ENCODE measurements around the gene C19orf38.

Gene C19orf38

DNA sequence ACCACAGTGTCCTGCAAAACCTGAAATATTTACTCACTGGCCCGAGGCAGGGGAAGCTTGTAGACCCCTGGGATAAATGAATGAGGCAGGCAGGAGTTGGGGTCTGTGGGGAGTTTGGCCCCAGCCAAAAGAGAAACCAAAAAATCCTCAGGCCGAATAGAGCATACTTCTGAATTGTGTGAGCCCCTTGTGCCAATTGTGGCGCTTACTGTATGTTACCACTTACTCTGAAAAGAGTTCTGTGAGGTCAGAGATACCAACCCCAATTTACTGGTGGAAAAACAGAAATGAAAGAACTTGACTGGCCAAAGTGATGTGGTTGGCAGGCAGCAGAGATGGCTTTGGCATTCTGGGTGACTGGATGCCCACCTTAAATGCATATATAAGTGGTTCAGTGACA is 30.0 kb downstream of the C19orf38 start:
- DNase-seq, result no peak

DNA sequence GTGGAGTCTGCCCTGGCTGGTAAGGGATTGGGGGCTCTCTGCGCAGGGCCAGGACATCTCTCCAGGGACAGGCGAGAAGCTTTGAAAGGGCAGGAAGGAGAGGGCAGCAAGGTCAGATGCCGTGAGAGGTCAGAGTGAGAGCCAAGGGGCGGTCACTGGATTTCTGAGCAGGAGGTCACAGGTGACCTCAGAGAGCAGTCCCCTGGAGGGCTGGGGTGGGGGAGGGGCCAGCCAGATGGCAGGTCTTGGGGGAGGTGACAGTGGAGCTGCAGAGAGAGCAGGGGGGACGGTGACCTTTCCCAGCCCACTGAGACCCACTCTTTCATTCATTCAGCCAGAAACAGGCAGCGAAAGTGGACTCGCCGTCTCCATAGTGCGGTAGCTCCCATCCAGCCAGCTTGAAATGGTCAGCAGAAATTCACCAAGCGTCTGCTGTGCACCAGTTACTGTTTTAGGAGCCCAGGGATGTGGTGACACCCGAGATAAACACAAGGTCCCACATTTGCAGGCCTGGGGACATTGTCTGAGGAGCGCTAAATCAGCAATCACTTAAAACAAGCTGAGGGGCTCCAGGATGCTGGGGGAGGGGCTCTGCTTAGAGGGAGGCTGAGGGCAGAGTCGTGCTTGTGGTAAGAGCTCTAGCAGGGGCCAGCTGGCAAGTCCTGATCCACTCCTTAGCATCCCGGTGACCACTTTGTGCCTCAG is 33.3 kb downstream of the C19orf38 start:
- no peak for DNase-seq

DNA sequence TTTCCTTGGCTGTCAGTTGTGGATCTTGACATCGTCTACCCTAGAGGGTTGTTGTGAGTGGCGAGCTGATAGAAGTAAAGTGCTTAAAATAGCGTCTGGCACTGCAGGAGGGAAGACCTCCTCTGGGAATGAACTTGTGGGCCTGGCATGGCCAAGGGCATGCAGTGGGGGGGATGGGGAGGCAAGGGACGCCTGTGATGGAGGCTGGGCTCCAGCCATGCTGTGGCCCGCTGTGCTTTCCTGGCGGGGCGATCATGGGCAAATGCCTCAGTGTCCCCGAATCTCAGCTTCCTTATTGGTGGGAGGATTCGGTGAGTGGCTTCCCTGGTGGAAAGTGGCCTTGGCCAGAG is 33.9 kb downstream of the C19orf38 start:
- DNase-seq, result no peak

DNA sequence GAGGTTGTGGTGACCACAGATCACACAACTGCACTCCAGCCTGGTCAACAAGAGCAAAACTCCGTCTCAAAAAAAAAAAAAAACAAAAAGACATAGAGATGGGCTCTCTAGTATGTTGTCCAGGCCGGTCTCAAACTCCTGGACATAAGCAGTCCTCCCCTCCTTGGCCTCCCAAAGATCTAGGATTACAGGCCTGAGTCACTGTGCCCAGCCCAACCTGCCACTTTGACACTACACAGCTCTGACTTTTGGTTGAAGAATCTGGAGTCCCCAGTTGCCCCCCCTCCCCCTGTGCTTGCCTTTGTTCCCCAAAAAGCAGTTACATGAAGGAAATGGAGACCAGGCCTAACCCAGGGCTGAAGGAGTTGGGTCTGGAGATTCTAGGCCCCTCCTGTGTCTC is 36.1 kb downstream of the C19orf38 start:
- DNase-seq, result peak; percentile 52

DNA sequence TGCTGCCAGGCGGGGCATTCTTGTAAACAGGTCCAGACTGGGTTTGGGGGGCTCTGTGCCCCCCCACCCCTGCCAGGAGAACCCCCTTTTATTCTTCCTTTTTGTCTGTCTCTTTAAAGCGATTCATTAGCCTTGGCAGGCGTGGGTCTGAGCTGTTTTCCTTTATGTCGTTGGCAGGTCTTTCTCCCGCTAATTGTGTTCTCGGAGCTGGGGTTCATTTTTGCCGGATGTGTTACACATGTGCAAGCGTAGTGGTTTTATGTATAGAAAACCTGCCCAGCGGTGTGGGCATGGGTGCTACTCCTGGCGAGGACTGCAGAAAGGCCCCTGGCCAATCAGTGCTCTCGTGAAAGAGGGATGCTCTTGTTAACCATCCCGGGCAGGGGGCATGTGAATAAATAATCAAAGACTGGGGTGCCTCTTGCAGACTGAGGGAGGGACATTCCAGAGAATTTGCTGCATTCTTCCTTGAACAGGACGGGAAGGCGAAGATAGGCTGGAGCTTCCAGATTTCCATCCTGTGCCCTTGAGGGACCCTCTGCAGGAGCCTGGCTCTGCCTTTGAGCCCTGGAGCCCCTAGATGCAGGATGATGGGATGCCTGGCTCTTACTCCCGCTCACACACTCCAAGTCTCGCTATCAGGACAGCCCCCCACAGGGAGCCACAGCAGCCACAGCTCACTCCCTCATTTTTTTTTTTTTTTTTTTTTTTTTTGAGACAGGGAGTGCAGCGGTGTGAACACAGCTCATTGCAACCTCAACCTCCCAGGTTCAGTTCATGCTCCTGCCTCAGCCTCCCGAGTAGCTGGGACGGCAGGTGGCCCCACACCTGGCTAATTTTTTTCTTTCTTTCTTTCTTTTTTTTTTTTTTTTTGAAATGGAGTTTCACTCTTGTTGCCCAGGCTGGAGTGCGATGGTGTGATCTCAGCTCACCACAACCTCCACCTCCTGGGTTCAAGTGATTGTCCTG is 37.3 kb downstream of the C19orf38 start:
- peak; percentile 36 for DNase-seq

DNA sequence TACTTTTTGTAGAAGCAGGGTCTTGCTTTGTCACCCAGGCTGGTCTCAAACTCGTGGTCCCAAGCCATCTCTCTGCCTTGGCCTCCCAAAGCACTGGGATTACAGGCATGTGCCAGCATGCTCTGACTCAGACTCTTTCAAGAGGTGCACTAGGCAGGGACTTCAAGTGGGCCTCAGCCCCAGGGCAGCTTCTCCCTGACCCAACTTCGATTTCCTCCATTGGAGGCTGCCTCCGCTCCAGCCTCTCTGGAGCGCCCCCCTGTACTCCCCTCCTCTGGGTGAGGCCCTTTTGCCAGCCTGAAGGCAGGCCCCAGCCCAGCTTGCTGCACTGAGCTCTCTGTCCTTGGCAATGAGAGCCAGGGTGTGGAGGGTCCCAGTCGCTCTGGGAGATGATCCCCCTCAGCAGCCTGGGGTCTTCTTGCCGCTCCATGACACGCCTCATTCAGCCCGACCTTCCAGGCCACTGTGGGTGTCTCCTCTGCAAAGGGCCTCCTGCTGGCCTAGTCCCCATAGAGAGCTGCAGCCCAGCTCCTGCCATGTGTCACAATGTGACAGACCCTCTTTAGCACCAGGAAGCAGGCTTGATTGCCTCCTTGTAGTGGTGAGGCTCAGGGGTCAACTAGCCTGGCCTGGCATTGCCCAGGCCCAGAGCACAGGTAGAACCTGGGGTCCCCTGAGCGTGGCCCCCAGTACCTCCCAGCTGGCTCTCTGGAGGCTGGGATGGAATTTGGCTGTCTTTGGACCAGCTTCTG is 39.6 kb downstream of the C19orf38 start:
- no peak for DNase-seq

DNA sequence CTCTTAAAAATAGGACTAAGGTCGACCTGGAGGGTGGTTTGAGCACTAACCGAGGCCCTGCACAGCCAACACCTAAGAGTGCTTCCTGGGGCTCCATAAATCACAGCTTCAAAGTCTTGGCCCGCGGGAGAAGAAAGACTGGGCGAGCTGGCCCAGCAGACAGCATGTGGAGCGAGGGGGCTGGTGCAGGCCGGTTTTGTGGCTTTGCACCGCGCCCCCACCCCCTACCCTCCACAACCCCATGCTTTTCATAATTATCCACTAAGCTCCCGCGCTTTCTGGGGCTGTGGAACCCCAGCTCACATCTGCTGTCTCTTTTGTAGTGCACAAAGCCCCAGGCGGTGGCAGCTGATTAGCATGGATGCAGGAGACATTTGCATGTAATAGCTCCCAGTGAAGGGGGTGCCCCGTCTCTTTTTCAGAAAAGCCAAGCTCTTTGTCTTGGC is 40.2 kb downstream of the C19orf38 start:
- no peak for DNase-seq

DNA sequence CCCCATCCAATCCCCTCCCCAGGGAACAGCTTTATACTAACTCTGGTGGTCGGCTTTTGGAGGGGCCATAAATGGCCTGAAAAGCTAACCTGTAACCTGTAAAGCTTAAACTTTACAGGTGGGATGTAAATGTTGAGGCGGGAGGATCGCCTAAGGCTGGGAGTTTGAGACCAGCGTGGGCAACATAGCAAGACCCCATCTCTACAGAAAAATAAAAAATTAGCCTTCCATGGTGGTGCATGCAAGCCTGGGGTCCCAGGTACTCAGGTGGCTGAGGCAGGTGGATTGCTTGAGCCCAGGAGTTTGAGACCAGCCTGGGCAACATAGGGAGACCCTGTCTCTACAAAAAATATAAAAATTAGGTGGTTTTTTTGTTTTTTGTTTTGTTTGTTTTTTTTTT is 41.7 kb downstream of the C19orf38 start:
- no peak for DNase-seq

DNA sequence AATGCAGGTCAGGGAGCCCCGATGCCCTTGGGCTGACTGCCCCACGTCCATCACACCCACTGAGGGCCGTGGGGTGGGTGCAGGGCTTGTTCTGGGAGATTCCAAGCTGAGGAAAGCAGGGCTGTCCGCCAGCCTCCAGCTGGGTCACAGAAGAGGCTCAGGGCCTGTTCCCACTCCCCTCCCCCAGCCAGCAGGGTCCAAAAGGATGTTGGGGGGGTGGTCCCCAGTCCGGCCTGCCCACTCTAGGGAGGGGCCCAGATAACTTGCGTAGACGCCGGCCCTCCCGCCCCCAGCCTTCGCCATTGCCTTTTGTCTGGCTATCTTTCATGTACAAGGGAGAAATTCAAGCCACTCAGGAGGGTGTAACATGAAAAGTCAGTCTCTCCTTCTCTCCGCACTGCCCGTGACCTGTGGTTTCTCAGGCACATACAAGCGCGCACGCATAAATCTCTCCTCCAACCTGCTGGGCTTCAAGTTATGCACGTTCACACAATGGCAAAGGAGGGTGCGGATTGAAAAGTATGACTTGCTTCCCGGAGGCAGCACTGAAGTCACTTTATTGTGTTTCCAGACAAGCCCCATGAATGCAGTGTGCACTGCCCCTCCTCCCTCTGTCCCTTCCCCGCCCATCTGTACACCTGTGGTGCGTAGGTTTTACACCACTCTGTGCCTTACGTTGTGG is 43.3 kb downstream of the C19orf38 start:
- DNase-seq, result no peak

DNA sequence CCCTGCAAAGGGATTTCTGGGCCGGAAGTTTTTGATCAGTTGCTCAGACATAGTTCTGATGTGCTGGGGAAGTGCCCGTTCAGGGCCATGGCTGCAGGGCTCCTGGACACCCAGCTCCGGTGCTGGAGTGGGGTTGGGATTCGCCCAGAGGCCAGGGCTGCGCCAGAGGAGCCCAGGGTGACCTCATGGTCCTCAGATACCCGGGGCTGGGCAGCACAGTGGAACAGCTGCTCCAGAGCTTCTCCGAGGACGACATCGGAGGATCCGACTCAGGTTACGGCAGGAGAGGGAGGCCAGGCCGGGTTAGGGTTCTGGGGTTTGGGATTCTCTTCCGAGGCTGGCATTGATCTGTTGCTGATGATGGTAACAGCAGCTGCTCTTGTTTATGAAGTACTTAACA is 44.0 kb downstream of the C19orf38 start:
- DNase-seq, result no peak

DNA sequence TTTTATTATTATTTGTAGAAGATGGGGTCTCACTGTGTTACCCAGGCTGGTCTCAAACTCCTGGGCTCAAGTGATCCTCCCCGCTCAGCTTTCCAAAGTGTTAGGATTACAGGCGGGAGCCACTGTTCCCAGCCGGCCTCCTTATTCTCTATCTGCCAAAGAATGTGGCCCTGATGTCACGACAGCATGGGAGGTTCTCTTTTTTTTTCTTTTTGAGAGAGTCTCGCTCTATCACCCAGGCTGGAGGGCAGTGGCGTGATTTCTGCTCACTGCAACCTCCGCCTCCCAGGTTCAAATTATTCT is 46.6 kb downstream of the C19orf38 start:
- DNase-seq, result no peak

DNA sequence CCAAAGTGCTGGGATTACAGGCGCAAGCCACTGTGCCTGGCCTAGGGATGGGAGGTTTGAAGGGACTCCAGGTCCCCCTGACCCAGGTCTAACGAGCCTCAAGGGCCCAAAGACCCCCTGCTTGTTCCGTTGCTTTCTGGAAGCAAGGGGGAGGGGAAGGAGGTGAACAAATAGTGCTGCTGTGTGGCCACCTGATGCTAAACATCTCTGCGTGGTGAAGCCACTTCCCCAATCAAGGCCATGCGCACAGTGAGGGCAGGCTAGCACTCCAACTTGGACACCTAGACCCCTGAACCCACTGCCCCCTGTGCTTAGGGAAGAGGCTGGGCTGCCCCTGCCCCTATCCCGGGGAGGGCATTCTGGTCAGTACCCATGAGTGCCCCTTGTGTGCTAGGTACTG is 47.1 kb downstream of the C19orf38 start:
- DNase-seq, result no peak

DNA sequence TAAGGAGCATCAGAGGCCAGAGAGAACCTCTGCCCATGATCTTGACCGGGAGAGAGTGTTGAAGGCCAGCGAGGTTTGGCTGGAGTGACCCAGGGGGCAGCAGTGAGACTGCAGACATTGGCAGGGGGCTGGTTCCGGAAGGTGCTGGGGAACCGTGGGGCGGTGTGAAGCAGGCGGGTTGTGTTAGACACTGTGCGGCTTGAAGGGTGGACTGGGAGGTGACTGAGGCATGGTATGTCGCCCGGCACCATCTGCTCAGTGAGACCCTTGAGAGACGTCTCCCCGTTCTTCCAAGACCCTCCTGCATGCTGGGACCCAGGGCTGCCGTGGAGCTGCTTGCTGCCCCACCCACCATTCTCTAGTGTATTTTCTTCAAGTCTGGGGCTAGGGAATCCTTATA is 47.7 kb downstream of the C19orf38 start:
- DNase-seq, result no peak

DNA sequence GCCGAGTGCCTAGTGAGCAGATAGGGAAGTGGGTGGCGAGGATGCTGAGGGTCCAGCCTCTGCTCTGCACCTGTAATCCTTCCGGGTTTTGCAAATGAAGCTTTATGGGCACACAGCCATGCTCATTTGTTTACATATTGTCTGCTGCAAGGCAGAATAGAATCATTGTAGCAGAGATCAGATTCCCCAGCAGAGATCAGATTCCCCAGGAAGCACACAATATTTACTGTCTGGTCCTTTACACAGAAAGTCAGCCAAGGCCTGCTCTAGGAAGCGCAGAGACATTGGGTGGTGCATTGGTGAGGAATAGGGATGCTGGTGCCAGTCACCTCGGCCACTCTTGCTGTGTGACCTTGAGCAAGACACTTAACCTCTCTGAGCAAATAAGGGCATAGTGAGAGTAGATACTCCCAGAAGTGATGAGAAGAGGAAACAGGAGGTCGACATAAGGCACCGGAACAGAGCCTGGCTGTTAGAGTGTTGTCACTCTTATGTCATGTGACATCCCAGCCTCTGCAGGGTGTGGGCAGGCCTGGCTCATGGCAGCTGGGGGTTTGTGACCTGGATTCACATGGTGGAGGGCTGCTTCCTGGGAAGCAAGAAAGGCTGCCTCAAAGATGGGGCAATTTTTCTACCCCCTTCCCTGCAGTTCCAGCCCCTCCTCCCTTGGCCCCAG is 48.8 kb downstream of the C19orf38 start:
- no peak for DNase-seq

DNA sequence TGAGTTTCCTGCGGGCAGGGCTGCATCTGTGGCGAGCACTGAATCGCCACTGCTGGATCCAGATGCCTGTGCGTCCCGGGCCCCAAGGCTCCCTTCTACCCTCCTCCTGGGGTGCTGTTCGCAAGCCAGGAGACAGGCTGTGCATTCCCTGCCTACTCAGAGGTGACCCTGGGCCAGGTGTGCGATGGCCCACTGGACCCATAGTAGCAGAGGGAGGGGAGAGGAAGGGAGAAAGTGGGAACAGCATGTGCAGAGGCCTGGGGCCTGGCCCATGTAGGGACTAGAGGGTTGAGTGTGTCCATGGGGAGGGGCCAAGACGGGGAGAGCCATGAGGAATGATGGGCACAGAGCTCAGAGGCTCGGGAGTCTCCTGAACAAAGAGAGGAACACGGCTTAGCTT is 50.4 kb downstream of the C19orf38 start:
- DNase-seq, result no peak

DNA sequence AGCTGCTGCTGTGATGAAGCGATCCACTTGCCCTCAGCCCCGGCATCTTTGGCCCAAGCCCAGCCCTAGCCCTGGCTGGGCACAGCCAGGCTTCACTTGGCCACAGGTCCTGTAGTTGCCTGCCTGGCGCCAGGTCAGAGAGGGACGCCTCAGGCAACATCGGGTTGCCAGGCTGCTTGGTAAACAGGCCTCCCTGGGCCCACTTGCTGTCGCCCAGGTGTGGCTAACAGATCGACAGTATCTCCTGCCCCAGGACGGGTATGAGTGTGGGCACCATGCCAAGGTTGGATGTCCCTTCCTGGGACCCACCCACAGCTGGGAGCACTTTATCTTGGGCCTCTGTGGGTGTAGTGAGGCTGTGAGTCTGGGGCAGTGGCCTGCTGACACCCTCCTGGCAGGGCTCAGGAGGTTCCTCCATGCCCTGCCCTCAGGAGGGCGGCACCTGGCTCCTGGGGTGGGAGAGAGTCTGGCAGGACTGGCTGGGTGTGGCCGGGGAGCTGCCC is 51.0 kb downstream of the C19orf38 start:
- DNase-seq, result no peak

DNA sequence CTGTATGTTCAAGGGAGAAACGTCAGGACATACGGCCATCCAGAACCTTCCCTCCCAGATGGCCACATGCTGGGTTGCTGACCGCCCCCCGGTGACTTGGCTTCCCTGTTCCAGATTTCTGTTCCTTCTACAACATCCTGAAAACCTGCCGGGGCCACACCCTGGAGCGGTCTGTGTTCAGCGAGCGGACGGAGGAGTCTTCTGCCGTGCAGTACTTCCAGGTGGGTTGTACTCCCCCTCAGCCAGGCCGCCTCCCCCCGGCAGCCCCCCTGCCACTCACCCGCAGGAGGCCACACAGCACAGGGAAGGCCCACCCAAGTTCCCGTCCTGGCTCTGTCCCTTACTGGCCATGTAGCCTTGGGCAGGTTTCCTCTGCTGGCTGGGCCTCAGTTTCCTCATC is 59.7 kb downstream of the C19orf38 start:
- DNase-seq, result no peak

DNA sequence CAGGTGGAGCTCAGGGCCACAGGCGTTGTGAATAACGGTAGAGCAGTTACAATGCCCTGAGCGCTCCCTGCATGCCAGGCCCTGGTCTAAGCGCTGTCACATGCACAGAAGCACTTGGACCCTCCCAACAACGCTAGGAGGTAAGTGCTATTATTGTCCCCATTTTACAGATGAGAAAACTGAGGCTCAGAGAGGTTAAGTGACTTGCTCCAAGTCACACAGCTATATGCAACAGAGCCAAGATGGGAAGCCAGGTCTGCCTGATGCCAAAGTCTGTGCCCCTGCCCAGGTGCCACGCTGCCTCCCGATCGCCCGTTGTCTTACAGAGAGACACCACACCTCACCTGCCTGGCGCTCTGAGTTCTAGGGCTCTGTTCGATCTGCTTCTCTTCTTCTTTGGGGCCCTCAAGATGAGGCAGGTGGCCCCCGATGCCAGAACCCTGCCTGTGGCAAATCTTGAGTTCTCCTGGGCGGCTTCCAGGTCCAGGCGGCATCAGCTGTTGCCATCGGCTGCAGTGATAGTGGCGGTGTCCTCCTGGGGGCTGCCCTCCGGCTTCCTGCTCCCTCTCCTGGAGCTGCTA is 60.3 kb downstream of the C19orf38 start:
- no peak for DNase-seq

DNA sequence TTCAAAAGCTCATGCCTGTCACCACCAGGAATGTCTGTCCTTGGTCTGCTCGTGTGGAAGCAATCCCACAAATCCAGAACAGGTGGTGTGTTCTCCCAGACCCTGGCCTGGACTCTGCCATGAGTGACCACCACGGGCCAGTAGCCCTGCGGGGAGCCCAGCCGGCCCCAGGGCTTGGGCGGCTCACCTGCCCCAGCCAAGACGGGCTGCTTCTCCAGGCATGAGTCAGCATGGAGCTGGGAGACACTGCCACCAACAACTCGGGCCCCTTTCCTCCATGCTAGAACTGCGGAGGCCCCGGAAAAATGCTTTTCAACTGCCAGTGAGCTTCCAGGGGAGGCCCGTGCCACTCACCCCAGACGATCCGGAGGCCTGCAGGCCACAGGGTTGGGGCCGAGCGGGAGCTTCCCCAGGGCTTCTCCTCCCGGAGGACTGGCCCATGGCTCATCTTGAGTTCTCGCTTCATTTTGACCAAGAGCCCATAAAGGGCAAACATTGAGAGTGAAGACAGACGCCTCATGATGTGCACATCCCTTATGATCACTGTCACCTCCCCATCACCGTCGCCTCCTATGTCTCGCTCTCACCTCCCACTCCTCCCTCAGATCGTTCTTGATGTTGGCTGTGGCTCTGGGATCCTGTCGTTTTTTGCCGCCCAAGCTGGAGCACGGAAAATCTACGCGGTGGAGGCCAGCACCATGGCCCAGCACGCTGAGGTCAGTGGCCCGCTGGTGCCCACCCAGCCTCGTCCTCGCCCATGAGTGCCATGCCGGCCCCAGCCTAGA is 63.6 kb downstream of the C19orf38 start:
- no peak for DNase-seq

DNA sequence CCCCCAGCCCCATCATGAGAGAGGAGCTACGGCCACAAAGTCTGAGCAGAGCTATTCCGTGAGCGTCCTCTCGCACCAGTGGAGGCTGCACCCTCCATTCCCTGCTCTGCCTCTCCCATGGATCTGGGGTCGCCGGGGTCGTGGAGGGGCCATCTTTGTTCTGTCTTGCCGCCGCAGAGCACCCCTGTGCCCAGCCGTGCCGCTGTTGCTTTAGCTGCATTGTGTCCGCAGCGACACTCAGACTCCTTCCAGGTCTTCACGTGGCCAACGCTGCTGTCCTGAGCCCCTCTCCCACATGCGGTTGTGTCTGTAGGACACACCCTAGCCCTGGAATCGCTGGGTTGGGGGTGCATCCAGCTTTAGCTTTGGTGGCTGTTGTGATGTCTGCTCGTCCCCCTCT is 64.4 kb downstream of the C19orf38 start:
- no peak for DNase-seq

DNA sequence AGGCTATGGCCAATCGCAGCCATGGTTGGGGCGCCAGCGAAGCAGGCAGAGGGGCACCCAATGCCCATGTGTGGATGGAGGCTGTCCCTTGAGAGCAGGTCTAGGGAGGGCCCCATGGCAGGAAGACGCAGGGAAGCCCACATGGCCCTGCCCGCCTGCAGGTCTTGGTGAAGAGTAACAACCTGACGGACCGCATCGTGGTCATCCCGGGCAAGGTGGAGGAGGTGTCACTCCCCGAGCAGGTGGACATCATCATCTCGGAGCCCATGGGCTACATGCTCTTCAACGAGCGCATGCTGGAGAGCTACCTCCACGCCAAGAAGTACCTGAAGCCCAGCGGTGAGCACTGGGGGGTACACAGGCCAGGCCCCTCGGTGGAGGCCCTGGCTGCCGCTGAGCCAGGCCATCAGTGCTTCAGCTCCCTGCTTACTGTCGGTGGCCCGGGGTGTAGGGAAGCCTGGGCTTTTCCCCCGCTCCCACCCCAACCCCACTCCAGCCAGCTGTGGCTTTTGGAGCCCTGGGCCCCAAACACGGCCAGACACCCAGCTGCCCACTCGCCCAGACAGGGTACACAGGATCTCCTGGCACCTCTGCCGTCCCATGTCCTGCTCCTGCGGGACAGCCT is 65.6 kb downstream of the C19orf38 start:
- no peak for DNase-seq
